HEK293 (cell line): ENCODE results near the gene GNAZ.

Source experiments
- CTCF ChIA-PET: fragments of 350-600 bp; formaldehyde crosslinking; extraction: SDS; loops from one replicate; lab custom pipeline; 2021; ENCODE audit warnings: antibody characterized with exemption; lab: Yijun Ruan, JAX
- POLR2A ChIA-PET: fragments of 300-600 bp; formaldehyde crosslinking; extraction: SDS; loops from one replicate; lab custom pipeline; 2020; ENCODE audit warnings: antibody characterized with exemption, inconsistent platforms; lab: Yijun Ruan, JAX
- H3K27ac ChIP-seq: fragments of 200-500 bp; sonication (Bioruptor generic); 2 replicates; pipeline ENCODE4 v1.5.1; 2014; ENCODE audit warnings: low read depth, low read length, control low read depth, inconsistent platforms; ENCODE audit errors: extremely low read depth
- H3K36me3 ChIP-seq, 2 experiments: fragments of 200-500 bp in 1 of 2; sonication (Bioruptor generic) in 1 of 2; 1 replicate in 1 of 2; 2 replicates in 1 of 2; pipeline ENCODE4 v1.5.1; 2014 to 2017; ENCODE audit warnings: inconsistent platforms in 2 of 2, low read length in 2 of 2; ENCODE audit not compliant: control insufficient read depth in 2 of 2, insufficient read depth in 1 of 2
- H3K4me1 ChIP-seq: fragments of 200-500 bp; sonication (Bioruptor generic); 2 replicates; pipeline ENCODE4 v1.5.1; 2014; ENCODE audit warnings: mild to moderate bottlenecking, low read length, inconsistent platforms; ENCODE audit not compliant: control insufficient read depth, insufficient read depth
- H3K4me3 ChIP-seq: 2 replicates; pipeline ENCODE4 v1.5.1; 2011; ENCODE audit warnings: low read depth, mild to moderate bottlenecking, control low read depth, low read length, moderate library complexity
- H3K9me3 ChIP-seq: fragments of 200-500 bp; sonication (Bioruptor generic); 2 replicates; pipeline ENCODE4 v1.5.1; 2014; ENCODE audit warnings: low read depth, low read length, inconsistent platforms; ENCODE audit not compliant: control insufficient read depth, insufficient read depth
- BCL11A ChIP-seq: fragments of 450-650 bp; formaldehyde crosslinking; IDR thresholded peaks from 2 replicates; pipeline ENCODE4 v1.5.1; 2016; ENCODE audit warnings: low read depth, missing biosample characterization, missing genetic modification characterization
- GLI4 ChIP-seq: fragments of 450-650 bp; formaldehyde crosslinking; IDR thresholded peaks from 2 replicates; pipeline ENCODE4 v1.5.1; 2016; ENCODE audit warnings: missing biosample characterization, missing genetic modification characterization
- HOXD13 ChIP-seq: sonication (generic); formaldehyde crosslinking; IDR thresholded peaks from 2 replicates; pipeline ENCODE4 v1.8.0; 2022; ENCODE audit warnings: missing genetic modification reagents, borderline replicate concordance
- PRDM1 ChIP-seq: fragments of 450-650 bp; formaldehyde crosslinking; IDR thresholded peaks from 2 replicates; pipeline ENCODE4; 2016; ENCODE audit warnings: missing biosample characterization, missing genetic modification characterization
- PRDM2 ChIP-seq: fragments of 450-650 bp; formaldehyde crosslinking; IDR thresholded peaks from 2 replicates; pipeline ENCODE4 v1.5.1; 2016; ENCODE audit warnings: missing biosample characterization, missing genetic modification characterization, borderline replicate concordance
- SCRT1 ChIP-seq: fragments of 450-650 bp; formaldehyde crosslinking; IDR thresholded peaks from 2 replicates; pipeline ENCODE4 v1.5.1; 2016; ENCODE audit warnings: missing biosample characterization, missing genetic modification characterization, borderline replicate concordance
- TCF7L2 ChIP-seq: IDR thresholded peaks from 2 replicates; pipeline ENCODE4 v1.6.1; 2011; ENCODE audit warnings: low read depth, mild to moderate bottlenecking, inconsistent platforms, low read length, moderate library complexity, borderline replicate concordance
- YY1 ChIP-seq: fragments of 450-650 bp; formaldehyde crosslinking; IDR thresholded peaks from 2 replicates; pipeline ENCODE4 v1.5.1; 2018; ENCODE audit warnings: missing biosample characterization, missing genetic modification characterization
- YY2 ChIP-seq: fragments of 450-650 bp; formaldehyde crosslinking; IDR thresholded peaks from 2 replicates; pipeline ENCODE4 v1.5.1; 2016; ENCODE audit warnings: missing biosample characterization, missing genetic modification characterization
- ZBTB20 ChIP-seq: fragments of 450-650 bp; formaldehyde crosslinking; IDR thresholded peaks from 2 replicates; pipeline ENCODE4 v1.5.1; 2016; ENCODE audit warnings: missing biosample characterization, missing genetic modification characterization
- ZNF2 ChIP-seq: fragments of 450-650 bp; formaldehyde crosslinking; IDR thresholded peaks from 2 replicates; pipeline ENCODE4 v1.5.1; 2016; ENCODE audit warnings: missing biosample characterization, missing genetic modification characterization
- ZNF335 ChIP-seq: fragments of 450-650 bp; formaldehyde crosslinking; conservative IDR thresholded peaks from 2 replicates; pipeline ENCODE4 v1.5.1; 2016; ENCODE audit warnings: missing biosample characterization, missing genetic modification characterization
- ZNF341 ChIP-seq: fragments of 450-650 bp; formaldehyde crosslinking; IDR thresholded peaks from 2 replicates; pipeline ENCODE4; 2016; ENCODE audit warnings: low read depth, missing biosample characterization, missing genetic modification characterization
- ZNF416 ChIP-seq: fragments of 450-650 bp; formaldehyde crosslinking; IDR thresholded peaks from 2 replicates; pipeline ENCODE4 v1.5.1; 2016; ENCODE audit warnings: missing biosample characterization, missing genetic modification characterization
- ZNF488 ChIP-seq: fragments of 450-650 bp; formaldehyde crosslinking; IDR thresholded peaks from 2 replicates; pipeline ENCODE4 v1.5.1; 2016; ENCODE audit warnings: missing biosample characterization, missing genetic modification characterization
- ZNF501 ChIP-seq: fragments of 450-650 bp; formaldehyde crosslinking; IDR thresholded peaks from 2 replicates; pipeline ENCODE4 v1.5.1; 2016; ENCODE audit warnings: missing biosample characterization, missing genetic modification characterization
- ZNF548 ChIP-seq: fragments of 450-650 bp; formaldehyde crosslinking; IDR thresholded peaks from 2 replicates; pipeline ENCODE4 v1.5.1; 2016; ENCODE audit warnings: missing biosample characterization, missing genetic modification characterization
- ZNF600 ChIP-seq: fragments of 450-650 bp; formaldehyde crosslinking; IDR thresholded peaks from 2 replicates; pipeline ENCODE4 v1.5.1; 2016; ENCODE audit warnings: missing biosample characterization, missing genetic modification characterization
- ZNF76 ChIP-seq: fragments of 450-650 bp; formaldehyde crosslinking; IDR thresholded peaks from 2 replicates; pipeline ENCODE4; 2016; ENCODE audit warnings: low read depth, missing biosample characterization, missing genetic modification characterization, borderline replicate concordance
- ZNF830 ChIP-seq: fragments of 450-650 bp; IDR thresholded peaks from 2 replicates; pipeline ENCODE4 v1.5.0; 2018; ENCODE audit warnings: missing biosample characterization, missing genetic modification characterization, low read depth, mild to moderate bottlenecking, moderate library complexity
- TF ChIP-seq, protein P1 (sequence below): fragments of 450-650 bp; formaldehyde crosslinking; IDR thresholded peaks from 2 replicates; pipeline ENCODE4 v1.5.1; 2016; ENCODE audit warnings: missing biosample characterization, missing genetic modification characterization

The GNAZ gene

GRCh38 chr22:23105919-23106318 is 35.6 kb downstream of the GNAZ start:
- no peaks in the 10 kb centered on the region for H3K9me3 ChIP-seq
- ChIA-PET CTCF (interaction anchor here (0.6 kb wide), 1 partner anchor 147 kb away, joined by 3 read pairs; no protein-coding TSS in a partner anchor), POLR2A (no interaction called here)
- H3K27ac ChIP-seq: no peak overlapping the region
- peaks cover 0 to 74% of the 10 kb centered on the region in 2 experiments; a peak in 1 of 3 replicates for H3K36me3 ChIP-seq
- no peaks in the 10 kb centered on the region for H3K4me1 ChIP-seq
- TF ChIP-seq HOXD13 (no peak), ZNF548 (tag by site-specific recombination) (no peak), ZNF416 (tag by site-specific recombination) (no peak), PRDM2 (tag by site-specific recombination) (no peak), ZNF76 (tag by site-specific recombination) (no peak), ZNF2 (no peak), SCRT1 (no peak), ZBTB20 (tag by site-specific recombination) (no peak)
- H3K4me3 ChIP-seq: no peak overlapping the region

DNA sequence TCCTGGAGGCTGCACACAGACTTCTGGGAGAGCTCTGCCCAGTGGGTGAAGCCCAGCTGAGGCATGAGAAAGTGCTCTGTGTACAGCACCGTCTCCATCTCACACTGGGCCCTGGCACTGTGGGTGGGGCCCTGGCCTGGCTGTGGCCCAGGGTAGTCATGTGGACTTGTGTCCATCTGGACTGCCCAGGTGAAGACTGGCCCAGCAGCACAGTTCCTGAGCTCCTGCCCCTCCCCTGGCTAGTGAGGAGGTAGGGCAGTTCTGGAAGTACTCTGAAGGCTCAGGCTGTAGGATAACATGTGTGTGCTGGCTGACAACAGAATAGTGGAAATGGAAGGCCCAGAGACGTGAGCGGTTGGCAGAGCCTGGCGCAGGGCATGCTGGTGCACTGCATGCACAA is 36.0 kb downstream of the GNAZ start:
- Histone ChIP-seq H3K9me3 (no peaks in the 10 kb centered on the region), H3K4me1 (no peaks in the 10 kb centered on the region), H3K4me3 (no peak overlapping the region), H3K36me3 (peaks cover 0 to 70% of the 10 kb centered on the region in 2 experiments; a peak in 1 of 3 replicates), H3K27ac (no peak overlapping the region)
- ChIA-PET POLR2A (no interaction called here), CTCF (interaction anchor here (0.6 kb wide), 1 partner anchor 148 kb away, joined by 3 read pairs; no protein-coding TSS in a partner anchor)
- TF ChIP-seq YY2 (tag by site-specific recombination) (no peak), BCL11A (no peak), ZNF341 (tag by site-specific recombination) (no peak), GLI4 (no peak), TCF7L2 (no peak), ZNF488 (tag by site-specific recombination) (no peak), ZNF501 (tag by site-specific recombination) (no peak), PRDM1 (tag by site-specific recombination) (no peak), ZNF600 (tag by site-specific recombination) (no peak), ZNF76 (tag by site-specific recombination) (no peak), PRDM2 (tag by site-specific recombination) (no peak), ZNF830 (tag by site-specific recombination) (no peak), ZNF335 (tag by site-specific recombination) (no peak), YY1 (tag by site-specific recombination) (no peak)
- TF ChIP-seq, protein P1, sequence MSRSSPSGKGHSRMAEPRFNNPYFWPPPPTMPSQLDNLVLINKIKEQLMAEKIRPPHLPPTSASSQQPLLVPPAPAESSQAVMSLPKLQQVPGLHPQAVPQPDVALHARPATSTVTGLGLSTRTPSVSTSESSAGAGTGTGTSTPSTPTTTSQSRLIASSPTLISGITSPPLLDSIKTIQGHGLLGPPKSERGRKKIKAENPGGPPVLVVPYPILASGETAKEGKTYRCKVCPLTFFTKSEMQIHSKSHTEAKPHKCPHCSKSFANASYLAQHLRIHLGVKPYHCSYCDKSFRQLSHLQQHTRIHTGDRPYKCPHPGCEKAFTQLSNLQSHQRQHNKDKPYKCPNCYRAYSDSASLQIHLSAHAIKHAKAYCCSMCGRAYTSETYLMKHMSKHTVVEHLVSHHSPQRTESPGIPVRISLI (tag by site-specific recombination): no peak
